Thyroid gland (tissue), 4 donors: ENCODE results near the gene CDKN2A. TPM values are rescaled to one million over a fixed set of nuclear protein-coding genes. Genes with fewer than 3 reads are reported as not detected.

Experiments used
- DNase-seq, 2 donors: peaks; one replicate each; pipeline ENCODE4 v3.0.0-alpha.2; 2019
- H3K27ac ChIP-seq, 3 donors: fragments of 200-600 bp; sonication (generic); 1 replicate in 2 of 3; 2 replicates in 1 of 3; pipeline ENCODE4 v1.5.1; 2016 to 2019; ENCODE audit warnings: mild to moderate bottlenecking in 1 of 3, moderate library complexity in 1 of 3
- H3K27me3 ChIP-seq: fragments of 200-600 bp; sonication (generic); one replicate; pipeline ENCODE4 v1.5.1; 2019
- H3K36me3 ChIP-seq, 2 donors: fragments of 200-600 bp; sonication (generic); one replicate each; pipeline ENCODE4 v1.5.1; 2016 to 2019
- H3K4me1 ChIP-seq, 2 donors: fragments of 200-600 bp; sonication (generic); one replicate each; pipeline ENCODE4 v1.5.1; 2017 to 2019
- H3K4me3 ChIP-seq, 3 donors: fragments of 200-600 bp; sonication (generic); replicated peaks in 1 of 3; 1 replicate in 2 of 3; 2 replicates in 1 of 3; pipeline ENCODE4 v1.5.1; 2016; ENCODE audit warnings: mild to moderate bottlenecking in 1 of 3
- H3K9me3 ChIP-seq: fragments of 200-600 bp; sonication (generic); one replicate; pipeline ENCODE4 v1.5.1; 2017
- POLR2A ChIP-seq, 2 donors: fragments of 450-650 bp; IDR thresholded peaks; one replicate each; pipeline ENCODE4 v1.6.1; 2017; ENCODE audit warnings: antibody characterized with exemption in 2 of 2, mild to moderate bottlenecking in 2 of 2, moderate library complexity in 1 of 2
- WGBS, 2 donors: methylation state at CpG; one replicate each; pipeline ENCODE4 v1.1.5; 2017; 5-methylcytosine and 5-hydroxymethylcytosine counted together
- intact Hi-C: fragments of 100-400 bp; cut with DNase I; formaldehyde crosslinking; loops from one replicate; pipeline ENCODE4 v1.15.1; 2023
- total RNA-seq, 4 donors: library from RNA; depleted of rRNA; stranded (reverse); fragments of >200 nt; gene quantifications; one replicate each; pipeline ENCODE4 v1.2.3, GENCODE V29; 2016
- TF ChIP-seq, protein P1 (sequence below), 6 experiments: fragments of 200-600 bp in 3 of 6; fragments of 450-650 bp in 3 of 6; sonication (generic) in 3 of 6; IDR thresholded peaks; one replicate each; pipeline ENCODE4 v1.5.1; 2016 to 2019; ENCODE audit warnings: antibody characterized with exemption in 6 of 6, mild to moderate bottlenecking in 2 of 6, inconsistent platforms in 1 of 6, moderate library complexity in 1 of 6

CDKN2A gene
- total RNA-seq, 4 donors from 2014 or later = 1.9 to 2.3 (median 2.1) TPM; not detected in 1

DNA sequence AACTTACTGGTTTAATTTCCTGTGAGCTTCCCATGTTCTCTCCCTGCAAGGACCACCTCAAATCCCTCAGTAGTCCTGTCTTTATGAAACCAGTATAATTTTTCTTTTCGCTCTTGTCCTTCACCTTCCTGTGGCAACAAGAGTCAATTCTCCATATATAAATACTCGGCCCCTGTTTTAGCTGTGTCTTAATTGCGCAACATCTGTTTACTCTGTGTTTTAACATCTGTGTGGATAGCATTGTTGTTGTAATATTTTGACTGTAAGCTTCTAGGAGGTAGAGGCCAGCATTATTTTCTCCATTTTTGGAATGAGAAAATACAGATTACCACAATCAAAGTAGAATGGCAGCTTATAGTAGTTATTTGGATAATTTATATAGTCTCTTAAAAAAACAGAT, 45.1 kb upstream of the CDKN2A start:
- TF ChIP-seq, protein P1, sequence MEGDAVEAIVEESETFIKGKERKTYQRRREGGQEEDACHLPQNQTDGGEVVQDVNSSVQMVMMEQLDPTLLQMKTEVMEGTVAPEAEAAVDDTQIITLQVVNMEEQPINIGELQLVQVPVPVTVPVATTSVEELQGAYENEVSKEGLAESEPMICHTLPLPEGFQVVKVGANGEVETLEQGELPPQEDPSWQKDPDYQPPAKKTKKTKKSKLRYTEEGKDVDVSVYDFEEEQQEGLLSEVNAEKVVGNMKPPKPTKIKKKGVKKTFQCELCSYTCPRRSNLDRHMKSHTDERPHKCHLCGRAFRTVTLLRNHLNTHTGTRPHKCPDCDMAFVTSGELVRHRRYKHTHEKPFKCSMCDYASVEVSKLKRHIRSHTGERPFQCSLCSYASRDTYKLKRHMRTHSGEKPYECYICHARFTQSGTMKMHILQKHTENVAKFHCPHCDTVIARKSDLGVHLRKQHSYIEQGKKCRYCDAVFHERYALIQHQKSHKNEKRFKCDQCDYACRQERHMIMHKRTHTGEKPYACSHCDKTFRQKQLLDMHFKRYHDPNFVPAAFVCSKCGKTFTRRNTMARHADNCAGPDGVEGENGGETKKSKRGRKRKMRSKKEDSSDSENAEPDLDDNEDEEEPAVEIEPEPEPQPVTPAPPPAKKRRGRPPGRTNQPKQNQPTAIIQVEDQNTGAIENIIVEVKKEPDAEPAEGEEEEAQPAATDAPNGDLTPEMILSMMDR (IDR thresholded peaks at IDR 0.05) = no peak
- TF ChIP-seq POLR2A (IDR thresholded peaks at IDR 0.05) = no peak
- DNase-seq = no peak
- Histone ChIP-seq H3K36me3 (no peaks in the 10 kb centered on the region), H3K27ac (no peak overlapping the region), H3K27me3 (no peaks in the 10 kb centered on the region), H3K9me3 (no peaks in the 10 kb centered on the region), H3K4me3 (no peak overlapping the region), H3K4me1 (no peaks in the 10 kb centered on the region)
- WGBS, 2 donors = 81 to 85% methylated on average over 3 of the region's 3 CpGs
- intact Hi-C loops = no loop called here

DNA sequence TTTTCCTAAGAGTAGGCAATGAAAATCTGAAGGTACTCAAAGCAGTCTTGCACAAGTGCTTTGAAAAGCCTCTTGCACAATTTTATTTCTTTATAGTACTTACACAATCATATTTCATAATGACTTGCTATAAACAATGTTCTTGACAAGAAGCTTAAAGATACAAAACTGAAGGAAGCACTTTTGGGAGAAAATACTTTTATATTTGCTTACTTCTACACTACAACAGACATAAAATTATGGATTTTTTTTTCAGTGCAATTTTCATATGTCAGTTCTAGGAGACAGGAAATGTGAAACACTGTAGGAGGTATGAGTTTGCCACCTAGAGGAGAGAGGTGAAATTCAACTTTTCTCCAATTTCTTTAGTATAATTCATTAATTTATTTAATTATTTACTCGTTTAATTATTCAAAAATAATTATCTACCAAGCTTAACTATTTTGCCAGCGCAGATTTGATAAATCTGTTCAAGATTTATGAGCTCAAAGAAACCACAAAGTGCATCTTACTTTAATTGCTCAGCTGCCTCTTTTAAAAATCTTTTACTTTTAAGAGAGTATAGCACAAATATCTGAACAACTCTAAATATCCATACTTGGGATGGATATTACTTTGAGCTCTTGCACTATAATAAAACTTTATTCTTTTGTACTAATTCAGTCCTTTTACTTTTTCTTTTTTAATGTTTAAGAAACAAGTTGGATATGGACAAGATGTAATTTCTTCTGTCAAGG, 43.9 kb upstream of the CDKN2A start:
- no peaks in the 10 kb centered on the region for H3K9me3 ChIP-seq
- TF ChIP-seq POLR2A (IDR thresholded peaks at IDR 0.05) = no peak
- TF ChIP-seq, protein P1 (IDR thresholded peaks at IDR 0.05) = peak in 5 of 6 experiments; percentile 9 to 48 (median 30)
- H3K4me1 ChIP-seq = no peaks in the 10 kb centered on the region
- intact Hi-C loops = no loop called here
- H3K27ac ChIP-seq = no peak overlapping the region
- DNase-seq = no peak
- no peaks in the 10 kb centered on the region for H3K36me3 ChIP-seq
- no peak overlapping the region for H3K4me3 ChIP-seq
- no peaks in the 10 kb centered on the region for H3K27me3 ChIP-seq
- 22 to 28% methylated on average over 2 of the region's 2 CpGs for WGBS, 2 donors

DNA sequence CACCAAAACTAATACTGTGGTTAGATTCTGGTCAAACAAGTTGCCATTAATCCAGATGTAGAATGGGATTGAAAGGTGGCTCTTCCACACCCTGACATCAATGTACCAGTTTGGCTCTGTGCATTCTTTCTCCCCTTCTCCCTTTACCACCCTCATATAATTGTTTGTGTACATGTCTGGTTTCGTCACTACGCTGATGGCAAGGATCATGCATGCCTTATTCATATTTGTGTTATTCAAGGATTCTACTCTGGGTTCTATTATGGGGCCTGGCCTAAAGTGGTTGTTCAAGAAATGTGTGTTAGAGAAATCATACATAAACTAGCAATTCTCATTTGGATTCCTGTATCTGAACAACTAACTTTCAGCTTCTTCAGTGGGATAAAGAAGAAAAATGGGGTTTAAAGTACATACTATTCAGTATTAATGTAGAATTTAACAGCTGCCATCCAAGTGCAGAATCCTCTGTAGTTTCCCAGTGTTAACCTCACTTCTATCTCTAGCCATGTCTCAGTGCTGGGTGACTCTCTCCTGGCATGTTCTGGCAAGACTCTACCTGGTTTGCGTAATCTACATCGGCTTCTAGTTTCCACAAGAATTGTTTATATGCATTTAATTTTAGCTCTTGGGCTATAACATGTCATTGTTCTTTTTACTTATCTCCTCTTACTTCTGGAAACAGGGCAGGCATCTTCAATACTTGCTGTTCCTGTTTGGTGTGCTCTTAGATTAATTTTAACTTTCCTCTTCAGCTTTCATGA, 42.9 kb upstream of the CDKN2A start:
- no peaks in the 10 kb centered on the region for H3K27me3 ChIP-seq
- no peak for DNase-seq
- intact Hi-C loops = no loop called here
- H3K27ac ChIP-seq = no peak overlapping the region
- 95% methylated on average over 4 of the region's 4 CpGs for WGBS, 2 donors
- H3K36me3 ChIP-seq = no peaks in the 10 kb centered on the region
- H3K9me3 ChIP-seq = no peaks in the 10 kb centered on the region
- TF ChIP-seq, protein P1 (IDR thresholded peaks at IDR 0.05) = no peak
- no peak for TF ChIP-seq POLR2A (IDR thresholded peaks at IDR 0.05)
- H3K4me1 ChIP-seq = no peaks in the 10 kb centered on the region
- no peak overlapping the region for H3K4me3 ChIP-seq

DNA sequence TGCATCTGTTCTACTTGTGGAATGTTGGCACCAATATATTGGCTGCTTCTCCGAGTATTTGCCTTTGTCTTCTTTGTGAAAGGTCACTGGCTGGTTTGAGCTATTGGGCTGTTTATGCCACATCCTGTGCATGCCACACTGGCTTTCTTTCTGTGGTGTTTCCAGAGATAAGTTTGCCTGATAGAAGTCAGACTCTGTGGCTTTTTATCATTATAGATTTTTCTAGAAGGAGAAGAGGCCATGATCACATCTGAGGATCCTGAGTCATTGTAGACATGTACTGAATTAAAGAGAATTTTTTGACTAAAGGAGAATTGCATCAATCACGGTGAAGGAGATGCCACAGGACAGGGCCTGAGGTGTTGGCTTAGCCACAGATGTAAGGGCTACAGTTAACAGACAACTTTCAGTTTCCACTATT, 41.4 kb upstream of the CDKN2A start:
- no peaks in the 10 kb centered on the region for H3K4me1 ChIP-seq
- no peak overlapping the region for H3K4me3 ChIP-seq
- no peaks in the 10 kb centered on the region for H3K27me3 ChIP-seq
- no peaks in the 10 kb centered on the region for H3K9me3 ChIP-seq
- no peak for DNase-seq
- H3K27ac ChIP-seq = no peak overlapping the region
- H3K36me3 ChIP-seq = no peaks in the 10 kb centered on the region
- TF ChIP-seq, protein P1 (IDR thresholded peaks at IDR 0.05) = no peak
- no peak for TF ChIP-seq POLR2A (IDR thresholded peaks at IDR 0.05)
- WGBS, 2 donors = 92 to 93% methylated on average over 2 of the region's 2 CpGs
- intact Hi-C loops = no loop called here
